ENCODE results near the gene P2RY11.

P2RY11 gene, protein sequence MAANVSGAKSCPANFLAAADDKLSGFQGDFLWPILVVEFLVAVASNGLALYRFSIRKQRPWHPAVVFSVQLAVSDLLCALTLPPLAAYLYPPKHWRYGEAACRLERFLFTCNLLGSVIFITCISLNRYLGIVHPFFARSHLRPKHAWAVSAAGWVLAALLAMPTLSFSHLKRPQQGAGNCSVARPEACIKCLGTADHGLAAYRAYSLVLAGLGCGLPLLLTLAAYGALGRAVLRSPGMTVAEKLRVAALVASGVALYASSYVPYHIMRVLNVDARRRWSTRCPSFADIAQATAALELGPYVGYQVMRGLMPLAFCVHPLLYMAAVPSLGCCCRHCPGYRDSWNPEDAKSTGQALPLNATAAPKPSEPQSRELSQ

DNA sequence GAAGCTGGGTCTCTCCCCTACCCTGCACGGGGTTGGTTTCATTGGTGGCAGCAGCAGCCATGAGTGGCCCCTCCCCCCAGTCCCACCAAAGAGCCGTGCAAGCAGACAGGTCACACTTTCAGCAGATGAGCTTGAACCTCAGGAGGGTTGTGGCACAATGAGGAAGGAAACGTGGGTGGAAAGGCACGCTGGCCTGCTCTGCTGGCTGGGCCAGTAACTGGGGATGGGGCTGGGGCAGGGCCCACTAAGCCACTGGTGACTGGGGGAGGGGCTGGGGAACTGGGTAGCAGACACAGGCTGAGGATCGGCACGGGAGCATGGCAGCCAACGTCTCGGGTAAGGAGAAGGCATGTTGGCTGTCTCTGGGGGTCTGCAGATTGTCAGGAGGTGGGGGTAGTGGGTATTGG, at the start of gene P2RY11:
P2RY11 (plus strand) TSS at position 289 of the 407 bp plus-strand sequence; CDS start at position 318, 29 bp downstream.
- DNase-seq (ENCODE audit: low read depth in 3 of 3, low spot score in 1 of 3) = no peak

GRCh38 chr19:10061717-10062310, 49.7 kb upstream of the P2RY11 start:
- DNase-seq (ENCODE audit: low read depth in 3 of 3, low spot score in 1 of 3) = no peak

DNA sequence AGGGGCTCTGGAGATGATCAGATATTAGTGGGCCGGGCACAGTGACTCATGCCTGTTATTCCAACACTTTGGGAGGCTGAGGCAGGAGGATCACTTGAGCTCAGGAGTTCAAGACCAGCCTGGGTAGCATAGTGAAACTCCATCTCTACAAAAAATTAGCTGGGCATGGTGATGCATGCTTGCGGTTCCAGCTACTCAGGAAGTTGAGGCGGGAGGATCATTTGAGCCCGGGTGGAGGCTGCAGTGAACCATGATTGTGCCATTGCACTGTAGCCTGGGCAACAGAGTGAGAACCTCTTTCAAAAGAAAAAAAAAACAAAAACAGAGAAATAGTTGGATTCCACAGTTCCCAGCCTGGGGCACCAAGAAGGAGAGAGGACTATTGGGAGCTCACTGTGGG, 43.3 kb upstream of the P2RY11 start:
- DNase-seq (ENCODE audit: low read depth in 3 of 3, low spot score in 1 of 3) = no peak

DNA sequence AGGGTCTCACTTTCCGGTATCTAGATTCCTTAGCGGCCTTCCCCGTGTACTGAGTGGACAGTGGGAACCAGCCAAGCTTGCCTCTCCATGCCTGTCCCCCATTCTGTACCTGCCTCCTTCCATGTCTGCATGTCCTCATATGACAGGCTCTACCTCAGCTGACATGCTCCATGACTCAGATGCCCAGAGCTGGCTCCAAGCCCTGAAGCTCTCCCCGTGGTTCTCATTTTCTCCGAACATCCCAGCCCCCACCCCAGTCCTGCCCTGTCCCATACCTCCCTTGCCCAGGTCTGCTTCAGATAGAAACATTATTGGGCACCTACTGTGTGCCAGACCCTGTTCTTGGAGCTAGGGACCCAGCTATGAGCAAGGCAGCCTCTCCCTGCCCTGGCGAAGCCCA, 42.4 kb upstream of the P2RY11 start:
- DNase-seq (ENCODE audit: low read depth in 3 of 3, low spot score in 1 of 3) = no peak

- no peak for DNase-seq (ENCODE audit: low read depth in 3 of 3, low spot score in 1 of 3)
Measured at GRCh38 chr19:10070730-10071446, 40.6 kb upstream of the P2RY11 start.

DNA sequence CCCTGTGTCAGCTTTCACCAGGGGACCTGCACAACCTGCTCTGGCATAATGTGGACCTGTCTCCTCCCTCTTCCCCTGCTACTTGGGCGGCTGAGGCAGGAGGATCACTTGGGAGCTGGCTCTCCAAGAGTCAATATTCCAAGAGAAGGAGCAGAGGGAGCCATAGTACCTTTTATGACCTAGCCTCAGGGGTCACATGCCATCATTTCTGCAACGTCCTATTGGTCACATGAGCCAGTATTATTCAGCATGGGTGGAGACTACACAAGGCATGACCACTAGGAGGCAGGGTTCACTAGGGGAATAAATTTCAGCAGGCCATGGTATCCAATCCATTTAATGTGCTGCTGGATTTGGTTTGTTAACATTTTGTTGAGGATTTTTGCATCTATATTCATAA, 37.3 kb upstream of the P2RY11 start:
- DNase-seq (ENCODE audit: low read depth in 3 of 3, low spot score in 1 of 3) = no peak

DNA sequence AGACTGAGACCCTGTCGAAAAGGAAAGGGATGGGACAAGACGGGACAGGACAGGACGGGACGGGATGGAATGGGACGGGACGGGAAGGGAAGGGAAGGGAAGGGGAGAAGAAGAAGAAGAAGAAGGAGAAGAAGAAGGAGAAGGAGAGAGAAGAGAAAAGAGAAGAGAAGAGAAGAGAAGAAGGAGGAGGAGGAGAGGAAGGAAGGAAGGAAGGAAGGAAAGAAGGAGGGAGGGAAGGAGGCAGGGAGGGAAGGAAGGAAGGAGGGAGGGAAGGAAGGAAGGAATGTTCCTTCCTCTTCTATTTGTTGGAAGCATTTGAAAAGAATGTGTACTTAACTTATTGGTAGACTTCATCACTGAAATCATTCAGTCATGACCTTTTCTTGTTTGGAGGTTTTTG, 35.0 kb upstream of the P2RY11 start:
- no peak for DNase-seq (ENCODE audit: low read depth in 3 of 3, low spot score in 1 of 3)

DNA sequence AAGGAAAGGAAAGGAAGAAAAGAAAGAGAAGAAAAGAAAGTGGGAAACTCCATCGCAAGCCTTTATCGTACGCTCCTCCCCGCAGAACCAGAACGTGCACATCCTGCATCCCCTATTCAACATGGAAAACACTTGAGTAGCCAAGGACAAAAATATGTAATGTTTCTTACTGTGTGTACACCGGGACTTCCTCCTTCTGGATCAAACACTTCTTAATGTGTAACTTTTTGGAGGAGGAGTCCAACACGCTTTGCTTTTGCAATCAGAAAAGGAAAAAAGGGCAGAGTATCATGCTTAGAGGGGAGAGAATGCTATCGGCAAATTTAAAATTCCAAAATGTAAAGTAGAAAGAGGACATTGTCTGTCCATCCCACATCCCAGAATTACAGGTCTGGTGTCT, 33.2 kb upstream of the P2RY11 start:
- no peak for DNase-seq (ENCODE audit: low read depth in 3 of 3, low spot score in 1 of 3)

- DNase-seq (ENCODE audit: low read depth in 3 of 3, low spot score in 1 of 3) = no peak
Measured at GRCh38 chr19:10079031-10079453, 32.5 kb upstream of the P2RY11 start.

- DNase-seq (ENCODE audit: low read depth in 3 of 3, low spot score in 1 of 3) = no peak
Measured at GRCh38 chr19:10083911-10084310, 27.6 kb upstream of the P2RY11 start.

DNA sequence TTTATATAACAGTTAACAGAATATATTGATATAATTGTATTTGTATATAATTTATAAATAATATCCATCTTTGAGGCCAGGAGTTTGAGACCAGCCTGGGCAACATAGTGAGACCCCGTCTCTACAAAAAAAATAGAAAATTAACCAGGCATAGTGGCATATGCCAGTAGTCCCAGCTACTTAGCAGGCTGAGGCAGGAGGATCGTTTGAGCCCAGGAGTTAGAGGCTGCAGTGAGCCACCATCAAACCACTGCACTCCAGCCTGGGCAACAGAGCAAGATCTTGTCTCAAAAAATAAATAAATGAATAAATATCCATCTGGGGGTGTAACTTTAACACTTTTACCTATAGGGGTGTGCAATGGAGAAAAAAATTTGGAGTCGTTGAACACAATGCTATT, 26.7 kb upstream of the P2RY11 start:
- DNase-seq (ENCODE audit: low read depth in 3 of 3, low spot score in 1 of 3) = no peak

DNA sequence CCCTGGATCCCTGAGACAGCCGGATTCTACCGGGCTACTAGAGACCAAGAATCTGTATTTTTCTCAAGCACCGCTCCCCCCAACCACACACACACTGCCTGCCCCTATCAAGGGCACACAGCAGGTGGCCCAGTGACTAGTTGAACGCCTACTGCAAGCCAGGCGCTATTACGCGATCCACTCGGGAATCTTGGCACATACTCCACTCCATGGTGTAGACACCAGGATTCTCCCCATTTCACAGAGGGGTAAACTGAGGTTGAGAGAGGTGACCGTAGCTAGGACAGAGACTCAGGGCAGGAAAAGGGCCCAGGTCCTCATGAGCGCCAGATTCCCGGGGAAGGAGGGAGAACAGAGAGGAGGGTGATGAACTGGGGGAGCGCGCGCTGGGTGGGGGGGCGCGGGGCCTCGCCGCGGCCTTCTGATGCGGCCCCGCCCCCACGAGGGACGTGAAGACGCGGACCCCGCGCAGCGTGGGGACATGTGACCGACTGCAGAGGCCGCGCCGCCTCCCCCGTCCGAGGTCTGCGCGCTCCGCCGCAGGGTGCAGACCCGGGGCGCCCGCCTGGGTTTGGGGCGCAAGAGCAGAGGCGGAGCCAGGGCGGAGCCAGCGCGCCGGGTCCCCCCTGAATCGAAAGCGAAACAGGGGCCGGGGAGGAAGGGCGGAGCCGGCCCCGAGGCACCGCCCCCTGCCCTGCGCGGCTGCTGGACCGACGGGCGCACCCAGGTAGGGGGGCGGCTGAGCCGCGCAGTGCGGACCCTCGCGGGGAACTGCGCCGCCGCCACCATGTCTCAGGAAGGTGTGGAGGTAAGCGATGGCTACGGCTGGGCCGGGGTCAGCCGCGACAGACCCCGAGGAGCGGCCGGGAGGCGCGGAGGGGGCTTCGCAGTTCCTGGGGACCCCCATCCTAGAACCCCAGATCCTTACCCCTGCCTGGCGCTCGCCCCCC, 25.6 kb upstream of the P2RY11 start, which contains the start of gene SHFL:
SHFL (plus strand) TSS at position 677 of the 950 bp plus-strand sequence; CDS start at position 788, 111 bp downstream.
- peak; percentile 50 to 73 (median 70) for DNase-seq (ENCODE audit: low read depth in 3 of 3, low spot score in 1 of 3)

- peak in 1 of 3 donors; percentile 32 for DNase-seq (ENCODE audit: low read depth in 3 of 3, low spot score in 1 of 3)
Measured at GRCh38 chr19:10086591-10087192, 24.8 kb upstream of the P2RY11 start.

GRCh38 chr19:10087296-10088061, 24.0 kb upstream of the P2RY11 start:
- DNase-seq (ENCODE audit: low read depth in 3 of 3, low spot score in 1 of 3) = no peak

- DNase-seq (ENCODE audit: low read depth in 3 of 3, low spot score in 1 of 3) = no peak
Measured at GRCh38 chr19:10088949-10089554, 22.4 kb upstream of the P2RY11 start.

- DNase-seq (ENCODE audit: low read depth in 3 of 3, low spot score in 1 of 3) = no peak
Measured at GRCh38 chr19:10089801-10090375, 21.6 kb upstream of the P2RY11 start.

GRCh38 chr19:10091370-10091687, 20.2 kb upstream of the P2RY11 start:
- DNase-seq (ENCODE audit: low read depth in 3 of 3, low spot score in 1 of 3) = no peak

- DNase-seq (ENCODE audit: low read depth in 3 of 3, low spot score in 1 of 3) = no peak
Measured at GRCh38 chr19:10091895-10092641, 19.4 kb upstream of the P2RY11 start.

All from stimulated activated CD4-positive, alpha-beta T cell treated with anti-CD3 and anti-CD28 coated beads, TNF-alpha, amount 100 ng/mL, for 1 hour (primary cell).